ENCODE data around the gene SLC35C1.
"Not testable (repeated sequence)": the region's sequence is repeated elsewhere in the genome, so short reads cannot be mapped to it uniquely, and the experiment has no call there.

SLC35C1 gene

DNA sequence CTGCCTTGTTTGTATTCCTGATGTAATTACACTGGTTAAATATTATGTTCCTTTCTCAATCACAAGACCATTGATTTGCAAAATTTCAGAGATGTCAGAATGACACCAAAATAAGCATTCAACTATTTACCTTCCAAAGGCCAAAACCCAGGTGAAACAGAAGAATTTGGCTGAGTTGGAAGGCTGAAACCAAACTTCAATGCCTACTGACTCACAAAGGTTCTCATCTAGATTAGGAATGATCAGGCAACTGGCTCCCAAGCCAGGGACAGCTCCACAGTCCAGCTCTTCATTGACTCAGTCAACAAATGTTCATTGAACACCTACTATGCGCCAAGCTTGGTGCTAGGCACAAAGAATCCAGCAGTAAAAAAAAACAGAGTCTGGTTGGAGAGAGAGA is 13.4 kb upstream of the SLC35C1 start:
- no peak for FAIRE-seq

DNA sequence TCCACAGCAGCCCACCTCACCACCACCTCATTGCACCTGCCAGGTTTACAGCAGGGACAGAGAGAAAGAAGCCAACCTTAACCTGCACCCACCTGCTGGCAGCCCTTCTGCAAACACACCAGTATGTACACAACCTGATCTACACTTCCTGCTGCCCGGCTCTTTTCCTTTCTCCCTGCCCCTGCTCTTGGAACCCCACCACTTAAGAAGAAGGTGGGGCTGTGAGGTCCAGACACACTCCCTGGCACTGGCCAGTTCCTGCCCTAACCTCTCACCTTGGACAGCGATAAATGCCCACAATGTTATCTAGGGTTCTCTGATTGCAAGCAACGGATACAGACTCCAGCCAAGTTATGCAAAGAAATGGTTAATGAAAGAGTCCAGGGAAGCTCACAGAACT is 10.8 kb upstream of the SLC35C1 start:
- no peak for FAIRE-seq

- FAIRE-seq = no peak
These were observed 9.6 kb upstream of the SLC35C1 start for GRCh38 chr11:45795379-45795778.

DNA sequence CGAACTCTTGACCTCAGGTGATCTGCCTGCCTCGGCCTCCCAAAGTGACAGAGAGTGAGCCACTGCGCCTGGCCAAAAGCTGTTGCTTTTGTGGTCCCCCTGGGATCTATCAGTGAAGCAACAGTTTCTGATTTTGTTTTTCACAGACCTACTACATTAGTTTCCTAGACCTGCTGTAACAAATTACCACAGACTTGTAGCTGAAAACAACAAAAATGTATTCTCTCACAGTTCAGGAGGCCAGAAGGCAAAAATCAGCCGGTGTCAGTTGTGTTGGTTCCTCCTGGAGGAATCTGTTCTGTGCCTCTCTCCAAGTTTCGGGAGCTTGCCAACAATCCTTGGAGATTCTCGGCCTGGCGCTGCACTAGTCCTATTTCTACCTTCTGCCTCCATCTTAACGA is 8.5 kb upstream of the SLC35C1 start:
- FAIRE-seq = no peak

DNA sequence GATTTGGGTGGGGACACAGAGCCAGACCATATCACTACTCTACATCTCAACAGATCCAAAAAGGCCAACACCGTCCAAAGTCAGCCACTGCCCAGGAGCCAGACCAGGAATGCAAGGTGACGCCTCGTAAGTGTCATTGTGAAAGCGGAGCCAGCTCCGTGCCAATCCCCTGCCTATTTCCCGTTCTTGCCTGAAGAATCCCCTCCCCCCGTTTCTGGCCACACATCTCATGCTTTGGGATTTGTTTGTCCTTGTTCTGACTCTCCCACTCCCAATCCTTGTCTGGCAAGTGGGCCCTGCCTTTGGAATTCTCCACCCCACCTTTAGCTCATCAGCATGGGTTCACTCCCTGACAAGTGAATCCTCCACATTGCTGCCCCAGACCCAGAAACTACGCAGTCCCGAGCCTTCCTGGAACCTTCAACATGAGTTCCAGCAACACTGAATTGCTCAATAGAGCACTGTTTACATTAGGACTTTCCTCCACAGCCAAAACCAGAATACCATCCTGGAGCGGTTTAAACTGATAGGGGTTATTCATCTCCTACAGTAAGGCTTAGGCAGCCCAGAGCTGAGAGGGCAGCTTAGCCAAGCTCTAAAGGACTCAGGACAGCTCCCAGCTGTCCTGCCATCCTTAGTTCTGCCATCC is 6.0 kb upstream of the SLC35C1 start:
- no peak for FAIRE-seq

DNA sequence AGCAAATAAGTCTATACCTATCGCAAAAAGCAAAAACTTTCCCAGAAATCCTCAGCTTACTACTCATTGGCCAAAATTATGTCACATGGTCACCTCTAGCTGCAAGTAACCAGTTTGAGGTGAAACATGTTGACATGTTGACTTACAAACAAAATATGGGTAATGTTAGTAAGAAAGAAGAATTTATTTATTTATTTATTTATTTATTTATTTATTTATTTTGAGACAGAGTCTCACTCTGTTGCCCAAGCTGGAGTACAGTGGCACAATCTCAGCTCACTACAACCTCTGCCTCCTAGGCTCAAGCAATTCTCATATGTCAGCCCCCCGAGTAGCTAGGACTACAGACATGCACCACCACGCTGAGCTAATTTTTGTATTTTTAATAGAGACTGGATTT is 5.4 kb upstream of the SLC35C1 start:
- FAIRE-seq = no peak

DNA sequence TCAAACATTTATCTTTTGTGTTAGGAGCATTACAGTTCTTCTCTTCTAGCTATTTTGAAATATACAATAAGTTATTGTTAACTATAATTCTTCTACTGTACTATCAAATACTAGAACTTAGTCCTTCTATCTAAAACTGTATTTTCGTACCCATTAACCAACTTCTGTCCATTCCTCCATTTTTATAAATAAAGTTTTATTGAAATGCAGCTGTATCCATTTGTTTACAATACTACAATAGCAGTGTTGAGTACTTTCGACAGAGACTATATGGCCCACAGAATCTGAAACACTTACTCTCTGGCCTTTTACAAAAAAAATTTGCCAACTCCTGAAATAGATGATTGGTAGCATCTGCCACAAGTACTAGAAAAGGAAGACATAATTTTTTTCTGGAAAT is 4.7 kb upstream of the SLC35C1 start:
- FAIRE-seq = no peak

GRCh38 chr11:45801723-45802315 is 3.1 kb upstream of the SLC35C1 start:
- FAIRE-seq = no peak

GRCh38 chr11:45802531-45803317 is 2.2 kb upstream of the SLC35C1 start:
- no peak for FAIRE-seq

DNA sequence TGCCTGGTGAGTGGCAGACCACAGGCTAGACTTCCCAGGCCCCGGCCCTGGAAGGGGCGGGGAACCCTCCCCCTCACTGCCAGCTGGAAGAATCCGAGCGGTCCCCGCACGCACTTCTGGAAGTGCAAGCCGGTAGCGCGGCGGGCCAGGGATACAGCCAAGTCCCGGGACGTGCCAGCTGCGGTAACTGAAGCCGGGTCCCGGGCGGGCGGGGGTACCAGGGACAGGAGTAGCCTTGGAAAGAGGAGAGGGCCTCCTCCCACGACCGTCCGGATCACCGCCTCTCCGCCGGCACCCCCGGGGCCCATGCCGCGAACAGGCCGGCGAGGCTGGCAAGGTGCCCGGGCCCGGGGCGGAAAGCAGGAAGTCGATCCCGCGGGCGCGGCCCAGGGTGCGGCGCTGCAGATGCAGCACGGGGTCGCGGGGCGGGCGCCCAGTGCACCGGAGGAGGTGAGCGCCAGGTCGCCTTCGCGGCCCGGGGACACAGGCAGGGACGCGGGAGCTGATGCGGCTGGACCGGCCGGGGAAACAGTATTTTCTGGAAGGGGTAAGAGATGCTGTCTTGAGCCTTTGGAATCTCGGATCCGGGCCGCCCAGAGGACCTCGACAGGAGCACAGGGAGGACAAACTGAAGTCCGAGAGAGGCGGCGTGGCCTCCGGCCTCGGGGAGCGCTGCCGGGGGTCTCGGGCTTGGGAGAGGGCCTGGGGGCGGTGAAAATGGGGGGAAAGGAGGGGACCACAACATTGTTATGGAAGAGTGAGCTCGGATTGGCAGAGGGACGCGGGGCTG is 783 bp upstream of the SLC35C1 start:
- no peak for FAIRE-seq

DNA sequence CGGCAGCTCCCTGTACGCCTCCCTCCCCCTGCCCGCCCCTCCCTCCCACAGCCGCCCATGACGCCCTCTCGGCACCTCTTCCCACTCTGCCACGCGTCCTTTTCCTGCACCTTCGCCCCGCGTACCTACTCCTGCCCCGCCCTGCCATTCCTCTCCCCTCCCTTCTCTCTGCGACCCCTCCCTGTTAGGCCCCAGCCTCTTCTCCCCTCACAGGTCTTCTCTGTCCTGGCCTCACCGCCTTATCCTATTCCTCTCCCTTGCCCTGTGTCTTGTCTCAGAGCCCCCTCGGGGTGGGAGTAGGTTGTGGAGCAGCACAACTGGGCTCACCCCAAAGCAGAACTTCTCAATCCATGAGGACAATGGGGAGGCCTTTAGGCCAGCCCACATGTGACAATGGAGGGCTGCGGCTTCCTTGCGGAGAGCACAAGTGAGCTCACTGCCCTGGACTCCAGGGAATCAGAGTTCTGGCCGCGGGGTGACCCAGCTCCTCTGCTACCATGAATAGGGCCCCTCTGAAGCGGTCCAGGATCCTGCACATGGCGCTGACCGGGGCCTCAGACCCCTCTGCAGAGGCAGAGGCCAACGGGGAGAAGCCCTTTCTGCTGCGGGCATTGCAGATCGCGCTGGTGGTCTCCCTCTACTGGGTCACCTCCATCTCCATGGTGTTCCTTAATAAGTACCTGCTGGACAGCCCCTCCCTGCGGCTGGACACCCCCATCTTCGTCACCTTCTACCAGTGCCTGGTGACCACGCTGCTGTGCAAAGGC is 539 bp downstream of the SLC35C1 start:
- FAIRE-seq = no peak

GRCh38 chr11:45806072-45806933 is 1.4 kb downstream of the SLC35C1 start:
- FAIRE-seq = no peak

DNA sequence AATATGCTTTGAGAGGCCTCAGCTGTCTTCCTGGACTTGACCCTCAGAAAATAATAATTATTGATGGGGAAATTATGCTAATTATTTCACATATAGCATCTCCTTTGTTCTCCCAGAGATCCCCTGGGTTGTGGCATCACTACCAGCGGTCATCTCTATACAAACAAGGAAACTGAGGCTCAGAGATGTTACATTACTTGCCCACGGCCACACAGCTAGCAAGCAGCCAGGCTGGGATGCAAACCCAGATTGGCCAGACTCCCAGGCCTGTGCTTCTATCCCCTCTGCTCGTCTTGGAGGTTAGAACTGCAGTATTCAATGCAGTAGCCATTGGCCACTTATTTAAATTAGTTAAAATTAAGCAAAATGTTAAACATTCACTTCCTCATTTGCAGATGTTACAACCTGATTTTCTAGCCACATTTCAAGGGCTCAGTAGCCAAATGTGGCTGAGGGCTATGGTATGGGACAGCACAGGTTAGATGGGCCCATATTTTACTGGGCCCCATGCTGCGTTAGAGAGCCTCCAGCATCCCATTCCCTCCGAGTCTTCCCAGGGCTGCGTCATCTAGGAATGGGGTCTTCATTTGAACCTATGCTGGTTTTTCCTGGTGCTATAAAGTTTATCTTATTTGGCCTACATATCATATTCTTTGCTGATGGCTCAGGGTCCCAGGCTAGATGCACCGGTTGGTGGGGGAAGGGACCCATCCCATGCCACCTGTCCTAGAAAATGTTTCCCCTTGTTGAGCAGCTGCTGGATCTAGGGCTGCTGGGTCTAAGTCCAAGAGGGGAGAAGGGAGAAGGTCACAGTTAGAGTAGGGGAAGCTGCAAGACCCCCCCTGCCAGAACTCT is 2.2 kb downstream of the SLC35C1 start:
- no peak for FAIRE-seq

DNA sequence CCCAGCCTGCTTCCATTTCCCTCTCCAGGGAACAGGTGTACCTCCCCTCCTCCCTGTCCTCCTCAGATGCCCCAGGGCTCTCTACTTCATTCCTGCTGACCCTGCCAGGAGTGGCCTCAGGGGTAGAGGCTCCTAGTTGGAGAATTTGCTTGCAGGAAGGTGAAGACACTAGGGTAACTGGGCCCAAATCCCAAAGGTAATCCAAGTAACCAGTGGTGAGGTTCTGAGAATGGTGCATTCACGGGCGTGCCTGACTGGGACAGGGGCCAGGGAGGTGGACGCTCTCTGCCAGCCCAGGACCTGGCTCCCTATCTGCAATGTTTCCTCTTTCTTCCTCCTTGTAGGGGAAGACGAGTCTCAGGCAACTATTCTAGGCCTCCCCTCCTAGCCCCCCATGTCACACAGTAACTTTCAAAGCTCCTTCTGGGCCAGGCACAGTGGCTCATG is 2.9 kb downstream of the SLC35C1 start:
- FAIRE-seq = no peak

GRCh38 chr11:45808427-45808826 is 3.5 kb downstream of the SLC35C1 start:
- FAIRE-seq = not testable (repeated sequence)

DNA sequence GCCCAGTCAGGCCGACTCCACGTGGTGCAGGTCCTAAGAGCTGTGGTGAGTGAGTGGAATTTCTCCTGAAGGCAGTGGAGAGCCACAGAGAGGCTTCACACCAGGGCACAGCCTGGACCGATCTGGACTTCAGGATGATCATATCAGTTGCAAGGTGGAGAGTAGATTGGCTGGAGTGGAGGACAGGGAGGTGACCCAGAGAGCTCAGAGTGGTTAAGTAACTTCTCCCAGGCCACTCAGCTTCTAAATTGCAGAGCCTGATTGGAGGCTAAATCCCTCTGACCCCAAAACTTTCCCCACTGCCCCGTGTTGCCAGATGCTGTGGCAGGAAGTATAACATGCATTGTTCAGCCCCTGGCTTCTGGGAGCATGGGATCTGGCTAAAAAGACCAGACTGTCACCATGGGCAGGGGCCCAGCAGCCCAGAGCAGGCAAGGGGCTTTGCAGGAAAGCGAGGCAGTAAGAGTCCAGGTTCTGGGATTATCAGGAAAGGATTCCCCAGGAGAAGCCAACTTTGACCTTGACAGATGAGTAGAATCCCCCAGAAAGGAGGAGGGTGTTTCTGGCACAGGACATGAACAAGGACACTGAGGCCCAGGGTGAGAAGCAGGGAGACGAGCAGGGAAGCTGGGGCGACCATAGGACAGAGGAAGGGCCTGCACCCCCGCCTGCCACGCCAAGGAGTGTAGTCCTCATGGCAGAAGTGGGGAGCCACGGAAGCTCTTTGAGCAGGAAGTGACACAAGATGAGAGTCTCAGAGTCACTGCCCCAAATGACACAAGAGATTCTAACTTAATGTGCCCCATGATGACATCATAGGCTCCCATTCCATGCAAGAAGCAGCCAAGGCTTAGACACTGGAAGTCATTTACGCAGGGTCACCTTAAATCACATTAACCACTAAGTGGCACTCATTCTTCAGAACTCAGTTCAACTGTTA is 4.8 kb downstream of the SLC35C1 start:
- no peak for FAIRE-seq

DNA sequence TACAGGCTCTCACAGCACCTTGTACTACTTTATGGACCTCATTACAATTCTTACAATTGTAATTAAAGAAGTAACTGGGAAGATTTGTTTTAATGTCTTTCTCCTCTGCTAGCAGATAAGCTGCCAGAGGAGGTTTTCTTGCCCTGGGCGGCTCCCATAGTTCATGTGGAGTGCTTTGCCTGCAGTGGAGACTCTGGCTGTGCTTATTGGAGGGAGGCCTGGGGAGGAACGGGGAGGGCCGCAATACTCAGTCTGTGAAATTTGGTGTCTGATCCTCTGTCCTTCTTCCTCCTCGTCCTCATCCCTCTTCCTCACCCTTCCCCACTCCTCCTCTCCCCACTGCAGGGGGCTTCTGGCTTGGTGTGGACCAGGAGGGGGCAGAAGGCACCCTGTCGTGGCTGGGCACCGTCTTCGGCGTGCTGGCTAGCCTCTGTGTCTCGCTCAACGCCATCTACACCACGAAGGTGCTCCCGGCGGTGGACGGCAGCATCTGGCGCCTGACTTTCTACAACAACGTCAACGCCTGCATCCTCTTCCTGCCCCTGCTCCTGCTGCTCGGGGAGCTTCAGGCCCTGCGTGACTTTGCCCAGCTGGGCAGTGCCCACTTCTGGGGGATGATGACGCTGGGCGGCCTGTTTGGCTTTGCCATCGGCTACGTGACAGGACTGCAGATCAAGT is 5.6 kb downstream of the SLC35C1 start:
- no peak for FAIRE-seq

GRCh38 chr11:45811109-45811435 is 6.1 kb downstream of the SLC35C1 start:
- FAIRE-seq = no peak

All from endometrium (tissue), 2 donors.